ENCODE results near the gene BRD3. TPM values are rescaled to one million over a fixed set of nuclear protein-coding genes. Genes with fewer than 3 reads are reported as not detected.

Gene BRD3
- polyA plus RNA-seq, 2 of the 4 experiments (the other 2 are of a cell fraction), result 9.0 to 15.3 TPM

- Histone ChIP-seq H3K27ac (no peak overlapping the region), H3K9me3 (no peaks in the 10 kb centered on the region), H3K4me3 (no peak overlapping the region), H3K4me1 (peaks cover 13% of the 10 kb centered on the region), H3K4me2 (no peak overlapping the region)
- CTCF ChIA-PET, result interaction anchor here (1.2 to 1.6 kb wide), 2 partner anchors 38 to 218 kb away, joined by 3 to 10 read pairs; no protein-coding TSS in a partner anchor
- DNase-seq (ENCODE audit: low read depth in 1 of 2, low spot score in 1 of 2) (no peak), ATAC-seq (no peak), FAIRE-seq (no peak)
- WGBS (ENCODE audit: missing lambda C conversion rate), result 75% methylated on average over 1 of the region's 1 CpG
- TF ChIP-seq FOXS1 (CRISPR knock-in tag; IDR thresholded peaks at IDR 0.05), result no peak
- no peak for TF ChIP-seq TFCP2L1 (CRISPR knock-in tag; IDR thresholded peaks at IDR 0.05)
- TF ChIP-seq HOXB13 (CRISPR knock-in tag; IDR thresholded peaks at IDR 0.05; ENCODE audit: low read depth), result no peak
- no peak for TF ChIP-seq ELK1 (IDR thresholded peaks at IDR 0.05; ENCODE audit: low read depth, low read length)
- TF ChIP-seq HOXB5 (CRISPR knock-in tag; IDR thresholded peaks at IDR 0.05), result no peak
- TF ChIP-seq BHLHE40 (IDR thresholded peaks at IDR 0.05; ENCODE audit: low read depth, low read length), result no peak
- TF ChIP-seq RFX5 (IDR thresholded peaks at IDR 0.05), result no peak
- TF ChIP-seq TP53 (CRISPR knock-in tag; IDR thresholded peaks at IDR 0.05), result no peak
- no peak for TF ChIP-seq USF2 (IDR thresholded peaks at IDR 0.05)
- TF ChIP-seq ZC3H11A (IDR thresholded peaks at IDR 0.05), result no peak
- no peak for TF ChIP-seq ZNF302 (CRISPR knock-in tag; IDR thresholded peaks at IDR 0.05)
- TF ChIP-seq POLR2AphosphoS2 (conservative IDR thresholded peaks at IDR 0.05; ENCODE audit: low read length), result no peak
- TF ChIP-seq, protein P1, sequence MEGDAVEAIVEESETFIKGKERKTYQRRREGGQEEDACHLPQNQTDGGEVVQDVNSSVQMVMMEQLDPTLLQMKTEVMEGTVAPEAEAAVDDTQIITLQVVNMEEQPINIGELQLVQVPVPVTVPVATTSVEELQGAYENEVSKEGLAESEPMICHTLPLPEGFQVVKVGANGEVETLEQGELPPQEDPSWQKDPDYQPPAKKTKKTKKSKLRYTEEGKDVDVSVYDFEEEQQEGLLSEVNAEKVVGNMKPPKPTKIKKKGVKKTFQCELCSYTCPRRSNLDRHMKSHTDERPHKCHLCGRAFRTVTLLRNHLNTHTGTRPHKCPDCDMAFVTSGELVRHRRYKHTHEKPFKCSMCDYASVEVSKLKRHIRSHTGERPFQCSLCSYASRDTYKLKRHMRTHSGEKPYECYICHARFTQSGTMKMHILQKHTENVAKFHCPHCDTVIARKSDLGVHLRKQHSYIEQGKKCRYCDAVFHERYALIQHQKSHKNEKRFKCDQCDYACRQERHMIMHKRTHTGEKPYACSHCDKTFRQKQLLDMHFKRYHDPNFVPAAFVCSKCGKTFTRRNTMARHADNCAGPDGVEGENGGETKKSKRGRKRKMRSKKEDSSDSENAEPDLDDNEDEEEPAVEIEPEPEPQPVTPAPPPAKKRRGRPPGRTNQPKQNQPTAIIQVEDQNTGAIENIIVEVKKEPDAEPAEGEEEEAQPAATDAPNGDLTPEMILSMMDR (IDR thresholded peaks at IDR 0.05), result no peak
- no peak for TF ChIP-seq CEBPB (IDR thresholded peaks at IDR 0.05)
- TF ChIP-seq SMC3 (IDR thresholded peaks at IDR 0.05), result no peak
- TF ChIP-seq, protein P2, sequence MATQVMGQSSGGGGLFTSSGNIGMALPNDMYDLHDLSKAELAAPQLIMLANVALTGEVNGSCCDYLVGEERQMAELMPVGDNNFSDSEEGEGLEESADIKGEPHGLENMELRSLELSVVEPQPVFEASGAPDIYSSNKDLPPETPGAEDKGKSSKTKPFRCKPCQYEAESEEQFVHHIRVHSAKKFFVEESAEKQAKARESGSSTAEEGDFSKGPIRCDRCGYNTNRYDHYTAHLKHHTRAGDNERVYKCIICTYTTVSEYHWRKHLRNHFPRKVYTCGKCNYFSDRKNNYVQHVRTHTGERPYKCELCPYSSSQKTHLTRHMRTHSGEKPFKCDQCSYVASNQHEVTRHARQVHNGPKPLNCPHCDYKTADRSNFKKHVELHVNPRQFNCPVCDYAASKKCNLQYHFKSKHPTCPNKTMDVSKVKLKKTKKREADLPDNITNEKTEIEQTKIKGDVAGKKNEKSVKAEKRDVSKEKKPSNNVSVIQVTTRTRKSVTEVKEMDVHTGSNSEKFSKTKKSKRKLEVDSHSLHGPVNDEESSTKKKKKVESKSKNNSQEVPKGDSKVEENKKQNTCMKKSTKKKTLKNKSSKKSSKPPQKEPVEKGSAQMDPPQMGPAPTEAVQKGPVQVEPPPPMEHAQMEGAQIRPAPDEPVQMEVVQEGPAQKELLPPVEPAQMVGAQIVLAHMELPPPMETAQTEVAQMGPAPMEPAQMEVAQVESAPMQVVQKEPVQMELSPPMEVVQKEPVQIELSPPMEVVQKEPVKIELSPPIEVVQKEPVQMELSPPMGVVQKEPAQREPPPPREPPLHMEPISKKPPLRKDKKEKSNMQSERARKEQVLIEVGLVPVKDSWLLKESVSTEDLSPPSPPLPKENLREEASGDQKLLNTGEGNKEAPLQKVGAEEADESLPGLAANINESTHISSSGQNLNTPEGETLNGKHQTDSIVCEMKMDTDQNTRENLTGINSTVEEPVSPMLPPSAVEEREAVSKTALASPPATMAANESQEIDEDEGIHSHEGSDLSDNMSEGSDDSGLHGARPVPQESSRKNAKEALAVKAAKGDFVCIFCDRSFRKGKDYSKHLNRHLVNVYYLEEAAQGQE (IDR thresholded peaks at IDR 0.05), result no peak
- no peak for TF ChIP-seq GATA3 (IDR thresholded peaks at IDR 0.05; ENCODE audit: borderline replicate concordance)
- TF ChIP-seq, protein P3, sequence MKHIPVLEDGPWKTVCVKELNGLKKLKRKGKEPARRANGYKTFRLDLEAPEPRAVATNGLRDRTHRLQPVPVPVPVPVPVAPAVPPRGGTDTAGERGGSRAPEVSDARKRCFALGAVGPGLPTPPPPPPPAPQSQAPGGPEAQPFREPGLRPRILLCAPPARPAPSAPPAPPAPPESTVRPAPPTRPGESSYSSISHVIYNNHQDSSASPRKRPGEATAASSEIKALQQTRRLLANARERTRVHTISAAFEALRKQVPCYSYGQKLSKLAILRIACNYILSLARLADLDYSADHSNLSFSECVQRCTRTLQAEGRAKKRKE (CRISPR knock-in tag; IDR thresholded peaks at IDR 0.05; ENCODE audit: low read depth), result no peak
- TF ChIP-seq RARB (CRISPR knock-in tag; IDR thresholded peaks at IDR 0.05), result no peak
- POLR2A ChIA-PET, result no interaction called here
Observed at GRCh38 chr9:133998915-133999595, 68.8 kb downstream of the BRD3 start.

All from A549 (cell line).